H1 (cell line): ENCODE results near the gene AP4B1. TPM values are rescaled to one million over a fixed set of nuclear protein-coding genes. Genes with fewer than 3 reads are reported as not detected.

Source experiments
- CTCF ChIA-PET: fragments of 300-600 bp; sonication (Branson Sonifier 250); formaldehyde crosslinking; loops from one replicate; lab custom pipeline; 2021; ENCODE audit not compliant: partially characterized antibody; lab: Charles Lee
- POLR2A ChIA-PET: fragments of 300-600 bp; sonication (Branson Sonifier 250); formaldehyde crosslinking; loops from one replicate; lab custom pipeline; 2021; ENCODE audit warnings: inconsistent platforms; ENCODE audit not compliant: partially characterized antibody; lab: Charles Lee
- DNase-seq, 2 experiments: peaks; one replicate each; pipeline versions ENCODE4 v3.0.0 to v3.0.0-alpha.2; 2010 to 2022; ENCODE audit warnings: low spot score in 2 of 2, low read depth in 1 of 2, mixed read lengths in 1 of 2
- FAIRE-seq: peaks from 2 replicates; lab custom pipeline; 2011; peaks lifted over from hg19 to GRCh38; lab: Jason Lieb, UNC
- H2AFZ ChIP-seq: 2 replicates; pipeline ENCODE4 v1.8.1; 2012; ENCODE audit warnings: low read length, inconsistent platforms
- H2AK5ac ChIP-seq: 2 replicates; pipeline ENCODE4 v1.6.1; 2013; ENCODE audit warnings: low read depth, low read length
- H2BK120ac ChIP-seq: replicated peaks from 2 replicates; pipeline ENCODE3; 2013; ENCODE audit warnings: low read depth, low read length, inconsistent platforms
- H2BK12ac ChIP-seq: 2 replicates; pipeline ENCODE4 v1.6.1; 2013; ENCODE audit warnings: low read depth, low read length
- H2BK15ac ChIP-seq: 2 replicates; pipeline ENCODE4 v1.6.1; 2013; ENCODE audit warnings: low read length
- H2BK20ac ChIP-seq: 2 replicates; pipeline ENCODE4 v1.6.1; 2013; ENCODE audit warnings: low read length
- H2BK5ac ChIP-seq: 2 replicates; pipeline ENCODE4 v1.6.1; 2013; ENCODE audit warnings: low read depth, low read length
- H3K14ac ChIP-seq: 2 replicates; pipeline ENCODE4 v1.6.1; 2013; ENCODE audit warnings: inconsistent platforms; ENCODE audit not compliant: insufficient read length
- H3K18ac ChIP-seq: 2 replicates; pipeline ENCODE4 v1.6.1; 2013; ENCODE audit warnings: low read length; ENCODE audit errors: extremely low read depth
- H3K23ac ChIP-seq: 2 replicates; pipeline ENCODE4 v1.6.1; 2013; ENCODE audit warnings: inconsistent platforms; ENCODE audit not compliant: insufficient read length
- H3K23me2 ChIP-seq: 2 replicates; pipeline ENCODE4 v1.6.1; 2013; ENCODE audit warnings: low read depth, low read length
- H3K27ac ChIP-seq: 2 replicates; pipeline ENCODE4 v1.6.1; 2011; ENCODE audit warnings: low read depth, low read length, inconsistent platforms
- H3K27me3 ChIP-seq, 4 experiments: replicated peaks in 1 of 4; 1 replicate in 1 of 4; 2 replicates in 3 of 4; pipeline versions ENCODE4 v1.6.1 to v1.8.1; 2011 to 2013; ENCODE audit warnings: low read length in 3 of 4, mild to moderate bottlenecking in 3 of 4, inconsistent platforms in 2 of 4, mixed read lengths in 2 of 4, moderate library complexity in 1 of 4; ENCODE audit not compliant: control insufficient read depth in 3 of 4, insufficient read depth in 3 of 4; ENCODE audit errors: extremely low read depth in 1 of 4
- H3K36me3 ChIP-seq, 4 experiments: 2 replicates each; pipeline versions ENCODE4 v1.6.1 to v1.8.1; 2011 to 2013; ENCODE audit warnings: mild to moderate bottlenecking in 4 of 4, low read length in 3 of 4, moderate library complexity in 2 of 4, control low read depth in 1 of 4, inconsistent platforms in 1 of 4; ENCODE audit not compliant: insufficient read depth in 4 of 4, control insufficient read depth in 2 of 4
- H3K4ac ChIP-seq: replicated peaks from 2 replicates; pipeline ENCODE3; 2013; ENCODE audit warnings: low read length, low read depth, mixed read lengths, inconsistent platforms; ENCODE audit not compliant: insufficient read length
- H3K4me1 ChIP-seq, 4 experiments: replicated peaks in 1 of 4; 1 replicate in 1 of 4; 2 replicates in 3 of 4; pipeline versions ENCODE4 v1.6.1 to v1.8.1; 2011 to 2013; ENCODE audit warnings: low read length in 3 of 4, inconsistent platforms in 2 of 4, mixed read lengths in 1 of 4; ENCODE audit not compliant: insufficient read depth in 4 of 4, control insufficient read depth in 3 of 4
- H3K4me2 ChIP-seq, 2 experiments: 2 replicates each; pipeline versions ENCODE4 v1.6.1 to v1.8.1; 2011 to 2013; ENCODE audit warnings: low read depth in 2 of 2, low read length in 2 of 2, control low read depth in 1 of 2, inconsistent platforms in 1 of 2, mild to moderate bottlenecking in 1 of 2; ENCODE audit not compliant: insufficient read depth in 1 of 2
- H3K4me3 ChIP-seq, 4 experiments: fragments of 200-600, 300-600 bp in 1 of 4; sonication (generic), shearing (Covaris generic), sonication (Bioruptor Twin) in 1 of 4; 2 replicates each; pipeline versions ENCODE4 v1.5.1 to v1.8.1; 2011 to 2016; ENCODE audit warnings: low read length in 4 of 4, low read depth in 3 of 4, control low read depth in 2 of 4, inconsistent platforms in 2 of 4, mild to moderate bottlenecking in 2 of 4, mixed read lengths in 1 of 4, moderate library complexity in 1 of 4; ENCODE audit not compliant: insufficient read depth in 2 of 4; ENCODE audit errors: extremely low read depth in 1 of 4
- H3K56ac ChIP-seq: replicated peaks from 2 replicates; pipeline ENCODE3; 2013; ENCODE audit warnings: low read depth, mild to moderate bottlenecking, mixed read lengths, low read length, inconsistent platforms; ENCODE audit not compliant: insufficient read length
- H3K79me1 ChIP-seq: 2 replicates; pipeline ENCODE4 v1.6.1; 2013; ENCODE audit warnings: low read depth, low read length, control low read depth
- H3K79me2 ChIP-seq, 2 experiments: 2 replicates each; pipeline versions ENCODE4 v1.6.1 to v1.8.1; 2012 to 2013; ENCODE audit warnings: low read length in 2 of 2, mild to moderate bottlenecking in 2 of 2, inconsistent platforms in 1 of 2; ENCODE audit not compliant: insufficient read depth in 2 of 2, control insufficient read depth in 1 of 2
- H3K9ac ChIP-seq, 4 experiments: replicated peaks in 1 of 4; 1 replicate in 1 of 4; 2 replicates in 3 of 4; pipeline versions ENCODE4 v1.6.1 to v1.8.1; 2011 to 2013; ENCODE audit warnings: low read depth in 3 of 4, low read length in 3 of 4, control low read depth in 2 of 4, mild to moderate bottlenecking in 2 of 4, moderate library complexity in 2 of 4, inconsistent platforms in 1 of 4; ENCODE audit errors: extremely low read depth in 1 of 4
- H3K9me3 ChIP-seq, 2 experiments: 2 replicates each; pipeline versions ENCODE4 v1.6.1 to v1.8.1; 2012 to 2013; ENCODE audit warnings: mild to moderate bottlenecking in 2 of 2, moderate library complexity in 2 of 2, control low read depth in 1 of 2, inconsistent platforms in 1 of 2, low read depth in 1 of 2, low read length in 1 of 2, mixed read lengths in 1 of 2; ENCODE audit not compliant: insufficient read depth in 2 of 2
- H4K20me1 ChIP-seq, 2 experiments: replicated peaks in 1 of 2; 2 replicates each; pipeline versions ENCODE3 to v1.8.1; 2011 to 2013; ENCODE audit warnings: inconsistent platforms in 2 of 2, low read length in 2 of 2, mild to moderate bottlenecking in 1 of 2; ENCODE audit not compliant: insufficient read depth in 2 of 2, control insufficient read depth in 1 of 2
- H4K5ac ChIP-seq: 2 replicates; pipeline ENCODE4 v1.6.1; 2013; ENCODE audit warnings: low read length, low read depth, mixed read lengths, inconsistent platforms; ENCODE audit not compliant: insufficient read length
- H4K8ac ChIP-seq: 2 replicates; pipeline ENCODE4 v1.8.0; 2013; ENCODE audit warnings: mild to moderate bottlenecking, moderate library complexity, low read length, inconsistent platforms; ENCODE audit not compliant: insufficient read depth; ENCODE audit errors: extremely low read depth
- H4K91ac ChIP-seq: replicated peaks from 2 replicates; pipeline ENCODE3; 2013; ENCODE audit warnings: low read length, mixed read lengths, inconsistent platforms; ENCODE audit not compliant: insufficient read length
- ASH2L ChIP-seq: fragments of 200-600, 300-600 bp; sonication (generic); IDR thresholded peaks from one replicate; pipeline ENCODE4 v1.7.1; 2017; ENCODE audit warnings: low read length
- BRCA1 ChIP-seq: IDR thresholded peaks from 2 replicates; pipeline ENCODE4 v1.6.1; 2012; ENCODE audit warnings: low read depth, low read length, improper control_type of control experiment
- CEBPB ChIP-seq: IDR thresholded peaks from 2 replicates; pipeline ENCODE4 v1.6.1; 2012; ENCODE audit warnings: low read depth, low read length
- GABPA ChIP-seq: IDR thresholded peaks from 2 replicates; pipeline ENCODE4 v1.6.1; 2011; ENCODE audit warnings: mild to moderate bottlenecking, low read length, moderate library complexity, borderline replicate concordance; ENCODE audit not compliant: insufficient read depth
- RAD21 ChIP-seq, 2 experiments: IDR thresholded peaks in 1 of 2; conservative IDR thresholded peaks in 1 of 2; 2 replicates each; pipeline ENCODE4 v1.6.1; 2011; ENCODE audit warnings: low read depth in 2 of 2, low read length in 2 of 2, improper control_type of control experiment in 1 of 2, inconsistent platforms in 1 of 2, mild to moderate bottlenecking in 1 of 2, moderate library complexity in 1 of 2
- RBBP5 ChIP-seq: IDR thresholded peaks from 2 replicates; pipeline ENCODE4 v1.7.1; 2012; ENCODE audit warnings: low read depth, mild to moderate bottlenecking, inconsistent platforms, low read length, moderate library complexity, borderline replicate concordance
- RXRA ChIP-seq: IDR thresholded peaks from 2 replicates; pipeline ENCODE4 v1.6.1; 2011; ENCODE audit warnings: low read depth, mild to moderate bottlenecking, low read length, moderate library complexity; ENCODE audit not compliant: insufficient read depth
- SIX5 ChIP-seq: IDR thresholded peaks from 2 replicates; pipeline ENCODE4 v1.6.1; 2011; ENCODE audit warnings: mild to moderate bottlenecking, low read depth, low read length
- SP4 ChIP-seq: IDR thresholded peaks from 2 replicates; pipeline ENCODE4 v1.6.1; 2012; ENCODE audit warnings: low read length, inconsistent platforms
- TAF1 ChIP-seq: IDR thresholded peaks from 2 replicates; pipeline ENCODE4 v1.6.1; 2011; ENCODE audit warnings: mild to moderate bottlenecking, low read depth, low read length
- TBP ChIP-seq: IDR thresholded peaks from 2 replicates; pipeline ENCODE4 v1.6.1; 2011; ENCODE audit warnings: low read depth, low read length, improper control_type of control experiment
- WGBS, 2 experiments: shearing (Covaris generic) in 1 of 2; methylation state at CpG; one replicate each; pipeline versions ENCODE4 v1.1.6 to v1.1.7; 2013 to 2015; ENCODE audit warnings: low lambda C conversion rate in 2 of 2, mixed read lengths in 2 of 2, inconsistent platforms in 1 of 2, low coverage in 1 of 2, missing lambda C conversion rate in 1 of 2; ENCODE audit not compliant: insufficient replicate concordance in 2 of 2, insufficient coverage in 1 of 2, insufficient read length in 1 of 2; ENCODE audit errors: extremely low coverage in 1 of 2, missing lambda C conversion rate in 1 of 2; 5-methylcytosine and 5-hydroxymethylcytosine counted together
- polyA plus RNA-seq, 7 experiments: library from polyadenylated mRNA; depleted of rRNA in 3 of 7; stranded (reverse) in 5 of 7; unstranded in 2 of 7; fragments of >200 nt in 5 of 7; fragments of 200-250 nt in 2 of 7; gene quantifications; 1 replicate in 5 of 7; 2 replicates in 1 of 7; 4 replicates in 1 of 7; pipeline versions ENCODE4 v1.2.1 to v1.2.3, GENCODE V29; 2011 to 2013; ENCODE audit warnings: missing spikeins in 2 of 7, mixed read lengths in 2 of 7
- total RNA-seq: library from RNA; stranded (reverse); fragmentation: NEBNext Ultra II Directional; extraction: Animal tissue kit (Norgen Biotek cat#: 25700); gene quantifications from 2 replicates; pipeline ENCODE4 v1.2.1, GENCODE V29; 2021
- TF ChIP-seq, protein P1 (sequence below): IDR thresholded peaks from 2 replicates; pipeline ENCODE4 v1.6.1; 2012; ENCODE audit warnings: inconsistent platforms
- TF ChIP-seq, protein P2 (sequence below): IDR thresholded peaks from 2 replicates; pipeline ENCODE4 v1.6.1; 2012; ENCODE audit warnings: low read length, inconsistent platforms

Gene AP4B1
- total and polyA plus RNA-seq, 2 of the 8 experiments (the other 6 are each of a cell fraction or from before 2014, with no cell fraction given) = 8.9 to 9.0 TPM

DNA sequence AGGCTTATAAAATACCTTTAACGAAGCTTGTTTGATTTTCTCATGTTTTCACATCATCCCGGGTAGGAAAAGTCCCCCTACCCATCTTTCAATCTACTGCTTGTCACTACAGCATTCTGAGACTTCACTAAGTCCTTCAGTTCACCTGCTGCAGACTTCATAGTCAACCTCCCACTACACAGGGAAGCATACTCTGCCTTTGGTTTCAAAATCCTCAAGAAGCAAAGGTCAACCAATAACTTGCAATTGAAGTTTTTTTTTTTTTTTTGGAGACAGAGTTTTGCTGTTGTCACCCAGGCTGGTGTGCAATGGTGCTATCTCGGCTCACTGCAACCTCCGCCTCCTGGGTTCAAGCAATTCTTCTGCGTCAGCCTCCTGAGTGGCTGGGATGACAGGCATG, 28.4 kb downstream of the AP4B1 start:
- no peak overlapping the region for H3K4ac ChIP-seq
- ChIA-PET CTCF (interaction anchor here (0.6 to 1.8 kb wide), 3 partner anchors 10 to 1011 kb away, joined by 3 to 7 read pairs (median 5); no protein-coding TSS in a partner anchor), POLR2A (no interaction called here)
- no peak overlapping the region for H2AFZ ChIP-seq
- no peak for FAIRE-seq
- no peak overlapping the region for H3K14ac ChIP-seq
- no peaks in the 10 kb centered on the region for H3K79me2 ChIP-seq
- H3K23me2 ChIP-seq = no peaks in the 10 kb centered on the region; the same call in 1 of the 2 replicates
- H4K8ac ChIP-seq = no peak overlapping the region
- no peaks in the 10 kb centered on the region; a peak in 1 of 7 replicates for H3K27me3 ChIP-seq
- H2BK12ac ChIP-seq = no peak overlapping the region
- no peak overlapping the region for H3K18ac ChIP-seq
- H3K56ac ChIP-seq = no peak overlapping the region
- H3K23ac ChIP-seq = no peak overlapping the region
- H3K4me1 ChIP-seq = no peaks in the 10 kb centered on the region
- no peak overlapping the region for H3K4me2 ChIP-seq
- 89% methylated on average over 5 of the region's 5 CpGs; no CpG with 5 or more reads in 1 of the 2 experiments for WGBS, 2 experiments
- no peaks in the 10 kb centered on the region for H3K79me1 ChIP-seq
- no peaks in the 10 kb centered on the region for H3K9me3 ChIP-seq
- no peak overlapping the region for H2BK15ac ChIP-seq
- no peak overlapping the region for H4K91ac ChIP-seq
- H3K4me3 ChIP-seq = no peak overlapping the region
- no peak overlapping the region for H2AK5ac ChIP-seq
- no peak overlapping the region for H3K27ac ChIP-seq
- H2BK120ac ChIP-seq = no peak overlapping the region
- no peak for DNase-seq
- no peaks in the 10 kb centered on the region for H4K20me1 ChIP-seq
- no peak overlapping the region for H3K9ac ChIP-seq
- no peak overlapping the region for H4K5ac ChIP-seq
- H3K36me3 ChIP-seq = no peaks in the 10 kb centered on the region
- H2BK20ac ChIP-seq = no peak overlapping the region
- no peak overlapping the region for H2BK5ac ChIP-seq
- TF ChIP-seq SP4 = no peak
- TF ChIP-seq, protein P1, sequence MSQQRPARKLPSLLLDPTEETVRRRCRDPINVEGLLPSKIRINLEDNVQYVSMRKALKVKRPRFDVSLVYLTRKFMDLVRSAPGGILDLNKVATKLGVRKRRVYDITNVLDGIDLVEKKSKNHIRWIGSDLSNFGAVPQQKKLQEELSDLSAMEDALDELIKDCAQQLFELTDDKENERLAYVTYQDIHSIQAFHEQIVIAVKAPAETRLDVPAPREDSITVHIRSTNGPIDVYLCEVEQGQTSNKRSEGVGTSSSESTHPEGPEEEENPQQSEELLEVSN = no peak
- TF ChIP-seq TAF1 = no peak
- TF ChIP-seq RXRA = no peak
- no peak for TF ChIP-seq ASH2L
- TF ChIP-seq GABPA = no peak
- TF ChIP-seq BRCA1 = no peak
- no peak for TF ChIP-seq TBP
- TF ChIP-seq SIX5 = no peak
- TF ChIP-seq RBBP5 = no peak
- TF ChIP-seq, protein P2, sequence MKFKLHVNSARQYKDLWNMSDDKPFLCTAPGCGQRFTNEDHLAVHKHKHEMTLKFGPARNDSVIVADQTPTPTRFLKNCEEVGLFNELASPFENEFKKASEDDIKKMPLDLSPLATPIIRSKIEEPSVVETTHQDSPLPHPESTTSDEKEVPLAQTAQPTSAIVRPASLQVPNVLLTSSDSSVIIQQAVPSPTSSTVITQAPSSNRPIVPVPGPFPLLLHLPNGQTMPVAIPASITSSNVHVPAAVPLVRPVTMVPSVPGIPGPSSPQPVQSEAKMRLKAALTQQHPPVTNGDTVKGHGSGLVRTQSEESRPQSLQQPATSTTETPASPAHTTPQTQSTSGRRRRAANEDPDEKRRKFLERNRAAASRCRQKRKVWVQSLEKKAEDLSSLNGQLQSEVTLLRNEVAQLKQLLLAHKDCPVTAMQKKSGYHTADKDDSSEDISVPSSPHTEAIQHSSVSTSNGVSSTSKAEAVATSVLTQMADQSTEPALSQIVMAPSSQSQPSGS = no peak
- no peak for TF ChIP-seq RAD21 (IDR thresholded peaks at IDR 0.05 in 1 of 2, conservative IDR thresholded peaks at IDR 0.05 in 1 of 2; ENCODE audit: low read depth in 2 of 2, low read length in 2 of 2)
- no peak for TF ChIP-seq CEBPB
